H1 (cell line): ENCODE measurements around the gene NT5DC3. TPM values are rescaled to one million over a fixed set of nuclear protein-coding genes. Genes with fewer than 3 reads are reported as not detected.

ENCODE experiments used
- CTCF ChIA-PET: fragments of 300-600 bp; sonication (Branson Sonifier 250); formaldehyde crosslinking; loops from one replicate; lab custom pipeline; 2021; ENCODE audit not compliant: partially characterized antibody; lab: Charles Lee
- POLR2A ChIA-PET: fragments of 300-600 bp; sonication (Branson Sonifier 250); formaldehyde crosslinking; loops from one replicate; lab custom pipeline; 2021; ENCODE audit warnings: inconsistent platforms; ENCODE audit not compliant: partially characterized antibody; lab: Charles Lee
- DNase-seq, 2 experiments: peaks; one replicate each; pipeline versions ENCODE4 v3.0.0 to v3.0.0-alpha.2; 2010 to 2022; ENCODE audit warnings: low spot score in 2 of 2, low read depth in 1 of 2, mixed read lengths in 1 of 2
- FAIRE-seq: peaks from 2 replicates; lab custom pipeline; 2011; peaks lifted over from hg19 to GRCh38; lab: Jason Lieb, UNC
- H2AFZ ChIP-seq: 2 replicates; pipeline ENCODE4 v1.8.1; 2012; ENCODE audit warnings: low read length, inconsistent platforms
- H2AK5ac ChIP-seq: 2 replicates; pipeline ENCODE4 v1.6.1; 2013; ENCODE audit warnings: low read depth, low read length
- H2BK120ac ChIP-seq: replicated peaks from 2 replicates; pipeline ENCODE3; 2013; ENCODE audit warnings: low read depth, low read length, inconsistent platforms
- H2BK12ac ChIP-seq: 2 replicates; pipeline ENCODE4 v1.6.1; 2013; ENCODE audit warnings: low read depth, low read length
- H2BK15ac ChIP-seq: 2 replicates; pipeline ENCODE4 v1.6.1; 2013; ENCODE audit warnings: low read length
- H2BK20ac ChIP-seq: 2 replicates; pipeline ENCODE4 v1.6.1; 2013; ENCODE audit warnings: low read length
- H2BK5ac ChIP-seq: 2 replicates; pipeline ENCODE4 v1.6.1; 2013; ENCODE audit warnings: low read depth, low read length
- H3K14ac ChIP-seq: 2 replicates; pipeline ENCODE4 v1.6.1; 2013; ENCODE audit warnings: inconsistent platforms; ENCODE audit not compliant: insufficient read length
- H3K18ac ChIP-seq: 2 replicates; pipeline ENCODE4 v1.6.1; 2013; ENCODE audit warnings: low read length; ENCODE audit errors: extremely low read depth
- H3K23ac ChIP-seq: 2 replicates; pipeline ENCODE4 v1.6.1; 2013; ENCODE audit warnings: inconsistent platforms; ENCODE audit not compliant: insufficient read length
- H3K23me2 ChIP-seq: 2 replicates; pipeline ENCODE4 v1.6.1; 2013; ENCODE audit warnings: low read depth, low read length
- H3K27ac ChIP-seq: 2 replicates; pipeline ENCODE4 v1.6.1; 2011; ENCODE audit warnings: low read depth, low read length, inconsistent platforms
- H3K27me3 ChIP-seq, 4 experiments: replicated peaks in 1 of 4; 1 replicate in 1 of 4; 2 replicates in 3 of 4; pipeline versions ENCODE4 v1.6.1 to v1.8.1; 2011 to 2013; ENCODE audit warnings: low read length in 3 of 4, mild to moderate bottlenecking in 3 of 4, inconsistent platforms in 2 of 4, mixed read lengths in 2 of 4, moderate library complexity in 1 of 4; ENCODE audit not compliant: control insufficient read depth in 3 of 4, insufficient read depth in 3 of 4; ENCODE audit errors: extremely low read depth in 1 of 4
- H3K36me3 ChIP-seq, 4 experiments: 2 replicates each; pipeline versions ENCODE4 v1.6.1 to v1.8.1; 2011 to 2013; ENCODE audit warnings: mild to moderate bottlenecking in 4 of 4, low read length in 3 of 4, moderate library complexity in 2 of 4, control low read depth in 1 of 4, inconsistent platforms in 1 of 4; ENCODE audit not compliant: insufficient read depth in 4 of 4, control insufficient read depth in 2 of 4
- H3K4ac ChIP-seq: replicated peaks from 2 replicates; pipeline ENCODE3; 2013; ENCODE audit warnings: low read length, low read depth, mixed read lengths, inconsistent platforms; ENCODE audit not compliant: insufficient read length
- H3K4me1 ChIP-seq, 4 experiments: replicated peaks in 1 of 4; 1 replicate in 1 of 4; 2 replicates in 3 of 4; pipeline versions ENCODE4 v1.6.1 to v1.8.1; 2011 to 2013; ENCODE audit warnings: low read length in 3 of 4, inconsistent platforms in 2 of 4, mixed read lengths in 1 of 4; ENCODE audit not compliant: insufficient read depth in 4 of 4, control insufficient read depth in 3 of 4
- H3K4me2 ChIP-seq, 2 experiments: 2 replicates each; pipeline versions ENCODE4 v1.6.1 to v1.8.1; 2011 to 2013; ENCODE audit warnings: low read depth in 2 of 2, low read length in 2 of 2, control low read depth in 1 of 2, inconsistent platforms in 1 of 2, mild to moderate bottlenecking in 1 of 2; ENCODE audit not compliant: insufficient read depth in 1 of 2
- H3K4me3 ChIP-seq, 4 experiments: fragments of 200-600, 300-600 bp in 1 of 4; sonication (generic), shearing (Covaris generic), sonication (Bioruptor Twin) in 1 of 4; 2 replicates each; pipeline versions ENCODE4 v1.5.1 to v1.8.1; 2011 to 2016; ENCODE audit warnings: low read length in 4 of 4, low read depth in 3 of 4, control low read depth in 2 of 4, inconsistent platforms in 2 of 4, mild to moderate bottlenecking in 2 of 4, mixed read lengths in 1 of 4, moderate library complexity in 1 of 4; ENCODE audit not compliant: insufficient read depth in 2 of 4; ENCODE audit errors: extremely low read depth in 1 of 4
- H3K56ac ChIP-seq: replicated peaks from 2 replicates; pipeline ENCODE3; 2013; ENCODE audit warnings: low read depth, mild to moderate bottlenecking, mixed read lengths, low read length, inconsistent platforms; ENCODE audit not compliant: insufficient read length
- H3K79me1 ChIP-seq: 2 replicates; pipeline ENCODE4 v1.6.1; 2013; ENCODE audit warnings: low read depth, low read length, control low read depth
- H3K79me2 ChIP-seq, 2 experiments: 2 replicates each; pipeline versions ENCODE4 v1.6.1 to v1.8.1; 2012 to 2013; ENCODE audit warnings: low read length in 2 of 2, mild to moderate bottlenecking in 2 of 2, inconsistent platforms in 1 of 2; ENCODE audit not compliant: insufficient read depth in 2 of 2, control insufficient read depth in 1 of 2
- H3K9ac ChIP-seq, 4 experiments: replicated peaks in 1 of 4; 1 replicate in 1 of 4; 2 replicates in 3 of 4; pipeline versions ENCODE4 v1.6.1 to v1.8.1; 2011 to 2013; ENCODE audit warnings: low read depth in 3 of 4, low read length in 3 of 4, control low read depth in 2 of 4, mild to moderate bottlenecking in 2 of 4, moderate library complexity in 2 of 4, inconsistent platforms in 1 of 4; ENCODE audit errors: extremely low read depth in 1 of 4
- H3K9me3 ChIP-seq, 2 experiments: 2 replicates each; pipeline versions ENCODE4 v1.6.1 to v1.8.1; 2012 to 2013; ENCODE audit warnings: mild to moderate bottlenecking in 2 of 2, moderate library complexity in 2 of 2, control low read depth in 1 of 2, inconsistent platforms in 1 of 2, low read depth in 1 of 2, low read length in 1 of 2, mixed read lengths in 1 of 2; ENCODE audit not compliant: insufficient read depth in 2 of 2
- H4K20me1 ChIP-seq, 2 experiments: replicated peaks in 1 of 2; 2 replicates each; pipeline versions ENCODE3 to v1.8.1; 2011 to 2013; ENCODE audit warnings: inconsistent platforms in 2 of 2, low read length in 2 of 2, mild to moderate bottlenecking in 1 of 2; ENCODE audit not compliant: insufficient read depth in 2 of 2, control insufficient read depth in 1 of 2
- H4K5ac ChIP-seq: 2 replicates; pipeline ENCODE4 v1.6.1; 2013; ENCODE audit warnings: low read length, low read depth, mixed read lengths, inconsistent platforms; ENCODE audit not compliant: insufficient read length
- H4K8ac ChIP-seq: 2 replicates; pipeline ENCODE4 v1.8.0; 2013; ENCODE audit warnings: mild to moderate bottlenecking, moderate library complexity, low read length, inconsistent platforms; ENCODE audit not compliant: insufficient read depth; ENCODE audit errors: extremely low read depth
- H4K91ac ChIP-seq: replicated peaks from 2 replicates; pipeline ENCODE3; 2013; ENCODE audit warnings: low read length, mixed read lengths, inconsistent platforms; ENCODE audit not compliant: insufficient read length
- ASH2L ChIP-seq: fragments of 200-600, 300-600 bp; sonication (generic); IDR thresholded peaks from one replicate; pipeline ENCODE4 v1.7.1; 2017; ENCODE audit warnings: low read length
- BACH1 ChIP-seq: IDR thresholded peaks from 2 replicates; pipeline ENCODE4 v1.6.1; 2012; ENCODE audit warnings: low read length, improper control_type of control experiment
- CEBPB ChIP-seq: IDR thresholded peaks from 2 replicates; pipeline ENCODE4 v1.6.1; 2012; ENCODE audit warnings: low read depth, low read length
- EGR1 ChIP-seq: IDR thresholded peaks from 2 replicates; pipeline ENCODE4 v1.6.1; 2011; ENCODE audit warnings: low read depth, low read length, borderline replicate concordance
- EP300 ChIP-seq, 2 experiments: IDR thresholded peaks; 1 replicate in 1 of 2; 2 replicates in 1 of 2; pipeline ENCODE4 v1.6.1; 2011 to 2012; ENCODE audit warnings: low read depth in 2 of 2, low read length in 2 of 2, mild to moderate bottlenecking in 2 of 2, borderline replicate concordance in 1 of 2, inconsistent platforms in 1 of 2, moderate library complexity in 1 of 2
- EZH2 ChIP-seq: fragments of 200-600 bp; sonication (generic); IDR thresholded peaks from 2 replicates; pipeline ENCODE4 v1.7.1; 2012; ENCODE audit warnings: low read depth, mild to moderate bottlenecking, moderate library complexity, low read length, inconsistent platforms; ENCODE audit not compliant: severe bottlenecking
- MAFK ChIP-seq: IDR thresholded peaks from 2 replicates; pipeline ENCODE4 v1.6.1; 2012; ENCODE audit warnings: low read depth, mild to moderate bottlenecking, improper control_type of control experiment, low read length
- NRF1 ChIP-seq: IDR thresholded peaks from 2 replicates; pipeline ENCODE4 v1.6.1; 2011; ENCODE audit warnings: mild to moderate bottlenecking, low read depth, low read length, improper control_type of control experiment
- POLR2A ChIP-seq, 2 experiments: IDR thresholded peaks; 1 replicate in 1 of 2; 2 replicates in 1 of 2; pipeline ENCODE4 v1.6.1; 2011; ENCODE audit warnings: low read depth in 2 of 2, low read length in 2 of 2, mild to moderate bottlenecking in 2 of 2; ENCODE audit errors: control extremely low read depth in 1 of 2
- POLR2AphosphoS5 ChIP-seq: IDR thresholded peaks from 2 replicates; pipeline ENCODE4 v1.6.1; 2011; ENCODE audit warnings: low read depth, low read length
- POU5F1 ChIP-seq: IDR thresholded peaks from 2 replicates; pipeline ENCODE4 v1.6.1; 2011; ENCODE audit warnings: low read depth, mild to moderate bottlenecking, low read length, moderate library complexity
- WGBS, 2 experiments: shearing (Covaris generic) in 1 of 2; methylation state at CpG; one replicate each; pipeline versions ENCODE4 v1.1.6 to v1.1.7; 2013 to 2015; ENCODE audit warnings: low lambda C conversion rate in 2 of 2, mixed read lengths in 2 of 2, inconsistent platforms in 1 of 2, low coverage in 1 of 2, missing lambda C conversion rate in 1 of 2; ENCODE audit not compliant: insufficient replicate concordance in 2 of 2, insufficient coverage in 1 of 2, insufficient read length in 1 of 2; ENCODE audit errors: extremely low coverage in 1 of 2, missing lambda C conversion rate in 1 of 2; 5-methylcytosine and 5-hydroxymethylcytosine counted together
- polyA plus RNA-seq, 7 experiments: library from polyadenylated mRNA; depleted of rRNA in 3 of 7; stranded (reverse) in 5 of 7; unstranded in 2 of 7; fragments of >200 nt in 5 of 7; fragments of 200-250 nt in 2 of 7; gene quantifications; 1 replicate in 5 of 7; 2 replicates in 1 of 7; 4 replicates in 1 of 7; pipeline versions ENCODE4 v1.2.1 to v1.2.3, GENCODE V29; 2011 to 2013; ENCODE audit warnings: missing spikeins in 2 of 7, mixed read lengths in 2 of 7
- total RNA-seq: library from RNA; stranded (reverse); fragmentation: NEBNext Ultra II Directional; extraction: Animal tissue kit (Norgen Biotek cat#: 25700); gene quantifications from 2 replicates; pipeline ENCODE4 v1.2.1, GENCODE V29; 2021
- TF ChIP-seq, protein P1 (sequence below): IDR thresholded peaks from 2 replicates; pipeline ENCODE4 v1.6.1; 2012; ENCODE audit warnings: low read length, inconsistent platforms
- TF ChIP-seq, protein P2 (sequence below): IDR thresholded peaks from 2 replicates; pipeline ENCODE4 v1.6.1; 2012; ENCODE audit warnings: inconsistent platforms

NT5DC3 gene
- total and polyA plus RNA-seq, 2 of the 8 experiments (the other 6 are each of a cell fraction or from before 2014, with no cell fraction given) = 5.4 to 14.8 TPM

DNA sequence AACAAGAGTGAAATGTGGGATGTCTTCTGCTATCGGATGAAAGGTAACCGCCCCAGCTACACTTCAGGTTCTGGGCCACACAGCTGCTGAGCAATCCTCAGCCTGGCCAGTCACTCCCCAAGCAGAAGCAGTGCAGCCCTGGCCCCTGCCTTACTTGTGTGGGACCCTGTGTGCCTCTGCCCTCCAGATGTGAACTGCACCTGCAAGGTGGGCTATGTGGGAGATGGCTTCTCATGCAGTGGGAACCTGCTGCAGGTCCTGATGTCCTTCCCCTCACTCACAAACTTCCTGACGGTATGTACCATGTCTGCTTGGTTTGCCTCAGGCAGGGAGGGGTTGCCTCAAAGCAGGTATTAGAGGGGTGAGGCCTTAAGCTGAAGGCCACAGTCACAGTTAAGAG is 85.6 kb downstream of the NT5DC3 start:
- no peaks in the 10 kb centered on the region for H3K36me3 ChIP-seq
- DNase-seq (no peak), FAIRE-seq (no peak)
- no peaks in the 10 kb centered on the region for H3K9me3 ChIP-seq
- no peak overlapping the region for H3K18ac ChIP-seq
- H4K20me1 ChIP-seq = no peaks in the 10 kb centered on the region
- H2AFZ ChIP-seq = no peak overlapping the region
- ChIA-PET POLR2A (interaction anchor here (1.7 kb wide), 1 partner anchor 16 kb away, joined by 4 read pairs; no protein-coding TSS in a partner anchor), CTCF (interaction anchor here (0.6 to 1.1 kb wide), 3 partner anchors 89 to 133 kb away, joined by 3 read pairs; no protein-coding TSS in a partner anchor)
- no peaks in the 10 kb centered on the region for H3K27me3 ChIP-seq
- no peak overlapping the region for H4K5ac ChIP-seq
- H3K14ac ChIP-seq = no peak overlapping the region
- H2BK5ac ChIP-seq = no peak overlapping the region
- no peak overlapping the region for H2BK20ac ChIP-seq
- no peak overlapping the region for H3K4ac ChIP-seq
- H2BK15ac ChIP-seq = no peak overlapping the region
- H4K91ac ChIP-seq = no peak overlapping the region
- H2BK120ac ChIP-seq = no peak overlapping the region
- H3K4me2 ChIP-seq = no peak overlapping the region
- H3K4me3 ChIP-seq = no peak overlapping the region
- no peaks in the 10 kb centered on the region for H3K79me2 ChIP-seq
- no peaks in the 10 kb centered on the region for H3K23me2 ChIP-seq
- no peak overlapping the region for H2AK5ac ChIP-seq
- H3K56ac ChIP-seq = no peak overlapping the region
- H4K8ac ChIP-seq = no peak overlapping the region
- H3K23ac ChIP-seq = no peak overlapping the region
- no peak overlapping the region for H3K27ac ChIP-seq
- no peak overlapping the region for H2BK12ac ChIP-seq
- WGBS, 2 experiments = 64% methylated on average over 3 of the region's 3 CpGs; no CpG with 5 or more reads in 1 of the 2 experiments
- H3K9ac ChIP-seq = no peak overlapping the region
- peaks cover 0 to 4% (median 1%) of the 10 kb centered on the region in 4 experiments; a peak in 1 of 7 replicates for H3K4me1 ChIP-seq
- 0 out of 2 replicates have a peak, but pooled peaks cover 2% of the 10 kb centered on the region for H3K79me1 ChIP-seq
- TF ChIP-seq POLR2A (IDR thresholded peaks at IDR 0.05; ENCODE audit: control extremely low read depth in 1 of 2, low read depth in 2 of 2, low read length in 2 of 2) = no peak
- no peak for TF ChIP-seq POU5F1
- TF ChIP-seq ASH2L = no peak
- TF ChIP-seq NRF1 = no peak
- no peak for TF ChIP-seq EGR1
- TF ChIP-seq EZH2 = no peak
- TF ChIP-seq, protein P1, sequence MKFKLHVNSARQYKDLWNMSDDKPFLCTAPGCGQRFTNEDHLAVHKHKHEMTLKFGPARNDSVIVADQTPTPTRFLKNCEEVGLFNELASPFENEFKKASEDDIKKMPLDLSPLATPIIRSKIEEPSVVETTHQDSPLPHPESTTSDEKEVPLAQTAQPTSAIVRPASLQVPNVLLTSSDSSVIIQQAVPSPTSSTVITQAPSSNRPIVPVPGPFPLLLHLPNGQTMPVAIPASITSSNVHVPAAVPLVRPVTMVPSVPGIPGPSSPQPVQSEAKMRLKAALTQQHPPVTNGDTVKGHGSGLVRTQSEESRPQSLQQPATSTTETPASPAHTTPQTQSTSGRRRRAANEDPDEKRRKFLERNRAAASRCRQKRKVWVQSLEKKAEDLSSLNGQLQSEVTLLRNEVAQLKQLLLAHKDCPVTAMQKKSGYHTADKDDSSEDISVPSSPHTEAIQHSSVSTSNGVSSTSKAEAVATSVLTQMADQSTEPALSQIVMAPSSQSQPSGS = no peak
- TF ChIP-seq POLR2AphosphoS5 = no peak
- TF ChIP-seq, protein P2, sequence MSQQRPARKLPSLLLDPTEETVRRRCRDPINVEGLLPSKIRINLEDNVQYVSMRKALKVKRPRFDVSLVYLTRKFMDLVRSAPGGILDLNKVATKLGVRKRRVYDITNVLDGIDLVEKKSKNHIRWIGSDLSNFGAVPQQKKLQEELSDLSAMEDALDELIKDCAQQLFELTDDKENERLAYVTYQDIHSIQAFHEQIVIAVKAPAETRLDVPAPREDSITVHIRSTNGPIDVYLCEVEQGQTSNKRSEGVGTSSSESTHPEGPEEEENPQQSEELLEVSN = no peak
- no peak for TF ChIP-seq MAFK
- TF ChIP-seq CEBPB = no peak
- TF ChIP-seq BACH1 = no peak
- TF ChIP-seq EP300 (IDR thresholded peaks at IDR 0.05; ENCODE audit: borderline replicate concordance in 1 of 2, low read depth in 2 of 2, low read length in 2 of 2) = no peak
